OCI-LY1 (cell line): ENCODE measurements around the gene POU4F2.

Experiments used
- H2AFZ ChIP-seq: fragments of 200-600 bp; sonication (generic), shearing (Covaris generic); 2 replicates; pipeline ENCODE4 v1.6.0; 2014; ENCODE audit warnings: antibody characterized with exemption, mild to moderate bottlenecking, low read length
- H3F3A ChIP-seq: fragments of 200-600 bp; sonication (generic), shearing (Covaris generic); 2 replicates; pipeline ENCODE4 v1.6.0; 2014; ENCODE audit warnings: mild to moderate bottlenecking, antibody characterized with exemption, low read length, moderate library complexity; ENCODE audit not compliant: insufficient read depth
- H3K27ac ChIP-seq: fragments of 200-600 bp; sonication (generic); 2 replicates; pipeline ENCODE4 v1.5.1; 2014; ENCODE audit warnings: low read length, mixed run types, mild to moderate bottlenecking, low read depth; ENCODE audit not compliant: poor library complexity, severe bottlenecking
- H3K27me3 ChIP-seq: fragments of 200-600 bp; sonication (generic); 2 replicates; pipeline ENCODE4 v1.6.0; 2014; ENCODE audit warnings: antibody characterized with exemption, mild to moderate bottlenecking, low read length, moderate library complexity; ENCODE audit not compliant: insufficient read depth
- H3K36me3 ChIP-seq: fragments of 200-600 bp; sonication (generic); 2 replicates; pipeline ENCODE4 v1.6.1; 2014; ENCODE audit warnings: mild to moderate bottlenecking, antibody characterized with exemption, low read length, moderate library complexity, mixed read lengths; ENCODE audit not compliant: insufficient read depth
- H3K4me1 ChIP-seq: fragments of 200-600 bp; sonication (generic); 2 replicates; pipeline ENCODE4 v1.5.1; 2014; ENCODE audit warnings: mild to moderate bottlenecking, low read length, moderate library complexity; ENCODE audit not compliant: insufficient read depth, severe bottlenecking
- H3K4me2 ChIP-seq: fragments of 200-600 bp; sonication (generic), shearing (Covaris generic); 2 replicates; pipeline ENCODE4 v1.6.1; 2014; ENCODE audit warnings: low read length
- H3K4me3 ChIP-seq: fragments of 200-600 bp; sonication (generic); 2 replicates; pipeline ENCODE4 v1.5.1; 2014; ENCODE audit warnings: low read length, low read depth, mild to moderate bottlenecking, mixed read lengths; ENCODE audit not compliant: poor library complexity, severe bottlenecking
- H3K79me2 ChIP-seq: fragments of 200-600 bp; shearing (Covaris generic); 2 replicates; pipeline ENCODE4 v1.6.1; 2016; ENCODE audit warnings: mixed run types, low read length, mixed read lengths; ENCODE audit not compliant: insufficient read depth
- H3K9ac ChIP-seq: fragments of 200-600 bp; sonication (generic), shearing (Covaris generic); 2 replicates; pipeline ENCODE4 v1.6.1; 2014; ENCODE audit warnings: mild to moderate bottlenecking, low read length, mixed read lengths
- H3K9me2 ChIP-seq: fragments of 200-600 bp; sonication (generic), shearing (Covaris generic); 2 replicates; pipeline ENCODE4 v1.6.1; 2014; ENCODE audit warnings: low read depth, mild to moderate bottlenecking, low read length, mixed read lengths
- H3K9me3 ChIP-seq: fragments of 200-600 bp; shearing (Covaris generic); 2 replicates; pipeline ENCODE4 v1.6.1; 2014; ENCODE audit warnings: low read length, mixed read lengths
- H4K20me1 ChIP-seq: fragments of 200-600 bp; sonication (generic), shearing (Covaris generic); 2 replicates; pipeline ENCODE4 v1.6.0; 2016; ENCODE audit warnings: mild to moderate bottlenecking, low read length; ENCODE audit not compliant: insufficient read depth
- CTCF ChIP-seq: fragments of 200-600 bp; sonication (generic), shearing (Covaris generic); IDR thresholded peaks from 2 replicates; pipeline ENCODE4 v1.5.1; 2017; ENCODE audit warnings: mild to moderate bottlenecking, antibody characterized with exemption, low read length, moderate library complexity, mixed read lengths
- EZH2 ChIP-seq: fragments of 200-600 bp; sonication (generic), shearing (Covaris generic); IDR thresholded peaks from 2 replicates; pipeline ENCODE4 v1.8.0; 2017; ENCODE audit warnings: borderline replicate concordance, mixed run types, mild to moderate bottlenecking, antibody characterized with exemption, low read length, moderate library complexity, mixed read lengths

The POU4F2 gene

DNA sequence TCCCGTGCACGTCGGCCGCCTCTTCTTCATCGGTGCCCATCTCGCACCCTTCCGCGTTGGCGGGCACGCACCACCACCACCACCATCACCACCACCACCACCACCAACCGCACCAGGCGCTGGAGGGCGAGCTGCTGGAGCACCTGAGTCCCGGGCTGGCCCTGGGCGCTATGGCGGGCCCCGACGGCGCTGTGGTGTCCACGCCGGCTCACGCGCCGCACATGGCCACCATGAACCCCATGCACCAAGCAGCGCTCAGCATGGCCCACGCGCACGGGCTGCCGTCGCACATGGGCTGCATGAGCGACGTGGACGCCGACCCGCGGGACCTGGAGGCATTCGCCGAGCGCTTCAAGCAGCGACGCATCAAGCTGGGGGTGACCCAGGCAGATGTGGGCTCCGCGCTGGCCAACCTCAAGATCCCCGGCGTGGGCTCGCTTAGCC is 1.4 kb downstream of the POU4F2 start:
- Histone ChIP-seq H3K79me2 (no peaks in the 10 kb centered on the region), H3K9ac (no peak overlapping the region), H2AFZ (no peak overlapping the region), H4K20me1 (no peaks in the 10 kb centered on the region), H3K9me2 (no peaks in the 10 kb centered on the region), H3K4me2 (no peak overlapping the region), H3K4me3 (no peak overlapping the region), H3F3A (no peaks in the 10 kb centered on the region), H3K4me1 (no peaks in the 10 kb centered on the region), H3K27ac (no peak overlapping the region), H3K9me3 (no peaks in the 10 kb centered on the region), H3K27me3 (no peaks in the 10 kb centered on the region), H3K36me3 (no peaks in the 10 kb centered on the region)
- TF ChIP-seq EZH2 (no peak), CTCF (no peak)

DNA sequence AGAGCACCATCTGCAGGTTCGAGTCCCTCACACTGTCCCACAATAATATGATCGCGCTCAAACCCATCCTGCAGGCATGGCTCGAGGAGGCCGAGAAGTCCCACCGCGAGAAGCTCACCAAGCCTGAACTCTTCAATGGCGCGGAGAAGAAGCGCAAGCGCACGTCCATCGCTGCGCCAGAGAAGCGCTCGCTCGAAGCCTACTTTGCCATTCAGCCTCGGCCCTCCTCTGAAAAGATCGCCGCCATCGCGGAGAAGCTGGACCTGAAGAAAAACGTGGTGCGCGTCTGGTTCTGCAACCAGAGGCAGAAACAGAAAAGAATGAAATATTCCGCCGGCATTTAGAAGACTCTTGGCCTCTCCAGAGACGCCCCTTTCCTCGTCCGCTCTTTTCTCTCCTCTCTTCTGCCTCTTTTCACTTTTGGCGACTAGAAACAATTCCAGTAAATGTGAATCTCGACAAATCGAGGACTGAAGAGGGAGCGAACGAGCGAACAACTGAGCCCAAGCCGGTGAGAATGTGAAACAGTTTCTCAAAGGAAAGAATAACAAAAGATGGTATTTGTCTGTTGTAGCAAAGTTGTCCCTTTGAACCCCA is 1.9 kb downstream of the POU4F2 start:
- H2AFZ ChIP-seq: no peak overlapping the region
- H3K79me2 ChIP-seq: no peaks in the 10 kb centered on the region

DNA sequence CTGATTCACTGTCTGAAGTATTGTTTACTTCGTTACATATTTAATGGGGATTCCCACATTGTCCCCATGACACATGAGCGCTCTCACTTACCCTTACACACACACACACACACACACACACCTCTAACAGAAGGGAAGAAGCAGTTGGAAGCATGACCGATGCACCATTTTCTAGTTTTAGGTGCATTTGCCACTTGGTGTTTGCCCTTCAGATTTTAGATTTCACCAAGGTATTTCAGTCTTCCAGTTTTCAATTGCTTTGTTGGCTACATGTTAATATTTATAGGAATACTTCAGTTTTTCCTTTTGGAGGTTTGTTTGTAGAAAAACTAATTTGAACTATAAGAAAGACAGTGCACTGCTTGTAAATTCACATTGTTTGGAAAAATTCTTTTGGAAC is 3.1 kb downstream of the POU4F2 start:
- Histone ChIP-seq H3K27ac (no peak overlapping the region), H3K4me3 (no peak overlapping the region), H3K9me2 (no peaks in the 10 kb centered on the region), H4K20me1 (no peaks in the 10 kb centered on the region), H3K9ac (no peak overlapping the region), H3K9me3 (no peaks in the 10 kb centered on the region), H2AFZ (no peak overlapping the region), H3K4me1 (no peaks in the 10 kb centered on the region), H3K4me2 (no peak overlapping the region), H3K36me3 (no peaks in the 10 kb centered on the region), H3K79me2 (no peaks in the 10 kb centered on the region), H3K27me3 (no peaks in the 10 kb centered on the region), H3F3A (no peaks in the 10 kb centered on the region)
- TF ChIP-seq EZH2 (no peak), CTCF (no peak)

More for the DNA sequence above, 1.9 kb downstream of the POU4F2 start:
- H3K4me3 ChIP-seq: no peak overlapping the region
- H3K9me3 ChIP-seq: no peaks in the 10 kb centered on the region
- H3K27me3 ChIP-seq: no peaks in the 10 kb centered on the region
- no peaks in the 10 kb centered on the region for H4K20me1 ChIP-seq
- no peaks in the 10 kb centered on the region for H3K4me1 ChIP-seq
- H3K27ac ChIP-seq: no peak overlapping the region
- no peaks in the 10 kb centered on the region for H3F3A ChIP-seq
- H3K4me2 ChIP-seq: no peak overlapping the region
- TF ChIP-seq CTCF: no peak
- TF ChIP-seq EZH2: no peak
- H3K36me3 ChIP-seq: no peaks in the 10 kb centered on the region
- no peak overlapping the region for H3K9ac ChIP-seq
- no peaks in the 10 kb centered on the region for H3K9me2 ChIP-seq
